ENCODE data around the gene TRIM32. TPM values are rescaled to one million over a fixed set of nuclear protein-coding genes. Genes with fewer than 3 reads are reported as not detected.

TRIM32 gene
- total and polyA plus RNA-seq, 2 of the 13 experiments (the other 11 are each of a cell fraction or from before 2014, with no cell fraction given): 6.5 to 7.7 TPM

GRCh38 chr9:116671605-116672004, 15.5 kb upstream of the TRIM32 start:
- ChIA-PET POLR2A (no interaction called here), CTCF (ENCODE audit: low intra/inter-chr PET ratio, low total read pairs) (no interaction called here)
- Histone ChIP-seq H2AFZ (ENCODE audit: low read length) (no peak overlapping the region), H3K36me3 (replicated peaks in 1 of 2; ENCODE audit: control insufficient read depth in 1 of 2, insufficient read depth in 2 of 2, low read length in 2 of 2) (peaks cover 0 to 2% of the 10 kb centered on the region in 2 experiments; a peak in 1 of 5 replicates), H3K27me3 (ENCODE audit: control insufficient read depth in 1 of 2, insufficient read depth in 2 of 2, low read length in 2 of 2) (no peaks in the 10 kb centered on the region), H4K20me1 (ENCODE audit: insufficient read depth, low read length) (no peaks in the 10 kb centered on the region), H3K9me3 (ENCODE audit: low read length) (peaks cover 24% of the 10 kb centered on the region), H3K4me2 (ENCODE audit: low read depth, low read length) (no peak overlapping the region), H3K79me2 (ENCODE audit: insufficient read depth, low read length) (no peaks in the 10 kb centered on the region), H3K9ac (ENCODE audit: insufficient read depth, low read depth, low read length) (no peak overlapping the region), H3K4me3 (replicated peaks in 1 of 3; ENCODE audit: insufficient read depth in 1 of 3, low read depth in 2 of 3, low read length in 3 of 3) (no peak overlapping the region), H3K27ac (ENCODE audit: extremely low read length, insufficient read depth, low read length) (no peak overlapping the region), H3K4me1 (ENCODE audit: insufficient read depth, low read length) (no peaks in the 10 kb centered on the region)
- no TSS peak for BruUV-seq (replicated peaks)
- DNase-seq (ENCODE audit: low spot score): no peak
- ATAC-seq: no peak
- 93% methylated on average over 2 of the region's 2 CpGs for WGBS (ENCODE audit: low lambda C conversion rate)
- TF ChIP-seq ZNF354B (CRISPR knock-in tag; IDR thresholded peaks at IDR 0.05) (no peak), PHF20 (CRISPR knock-in tag; IDR thresholded peaks at IDR 0.05) (no peak), BHLHE40 (IDR thresholded peaks at IDR 0.05; ENCODE audit: low read length) (no peak), IRF9 (CRISPR knock-in tag; IDR thresholded peaks at IDR 0.05; ENCODE audit: borderline replicate concordance) (no peak)
- in situ Hi-C loops (cut with HindIII; ENCODE audit: extremely low pct_ligation_motif_present, low pct_unique_long_range_greater_than_20kb) (no loop called here), intact Hi-C loops (cut with micrococcal nuclease; ENCODE audit: unreplicated experiment) (no loop called here)
- FAIRE-seq: no peak

- peaks cover 24% of the 10 kb centered on the region for H3K9me3 ChIP-seq (ENCODE audit: low read length)
- H3K79me2 ChIP-seq (ENCODE audit: insufficient read depth, low read length): no peaks in the 10 kb centered on the region
- no peak for DNase-seq (ENCODE audit: low spot score)
- H4K20me1 ChIP-seq (ENCODE audit: insufficient read depth, low read length): no peaks in the 10 kb centered on the region
- no peak overlapping the region for H3K27ac ChIP-seq (ENCODE audit: extremely low read length, insufficient read depth, low read length)
- no peaks in the 10 kb centered on the region for H3K27me3 ChIP-seq (ENCODE audit: control insufficient read depth in 1 of 2, insufficient read depth in 2 of 2, low read length in 2 of 2)
- H3K4me2 ChIP-seq (ENCODE audit: low read depth, low read length): no peak overlapping the region
- WGBS (ENCODE audit: low lambda C conversion rate): 0% methylated on average over 1 of the region's 1 CpG
- BruUV-seq (replicated peaks): no TSS peak
- no peak for FAIRE-seq
- H3K36me3 ChIP-seq (replicated peaks in 1 of 2; ENCODE audit: control insufficient read depth in 1 of 2, insufficient read depth in 2 of 2, low read length in 2 of 2): peaks cover 0 to 2% of the 10 kb centered on the region in 2 experiments; a peak in 1 of 5 replicates
- no peak overlapping the region for H3K4me3 ChIP-seq (replicated peaks in 1 of 3; ENCODE audit: insufficient read depth in 1 of 3, low read depth in 2 of 3, low read length in 3 of 3)
- ATAC-seq: no peak
- no peak overlapping the region for H3K9ac ChIP-seq (ENCODE audit: insufficient read depth, low read depth, low read length)
- H3K4me1 ChIP-seq (ENCODE audit: insufficient read depth, low read length): no peaks in the 10 kb centered on the region
- no peak overlapping the region for H2AFZ ChIP-seq (ENCODE audit: low read length)
- ChIA-PET CTCF (ENCODE audit: low intra/inter-chr PET ratio, low total read pairs) (no interaction called here), POLR2A (no interaction called here)
- intact Hi-C loops (cut with micrococcal nuclease; ENCODE audit: unreplicated experiment): no loop called here
- in situ Hi-C loops (cut with HindIII; ENCODE audit: extremely low pct_ligation_motif_present, low pct_unique_long_range_greater_than_20kb): no loop called here
- no peak for TF ChIP-seq NBN (conservative IDR thresholded peaks at IDR 0.05)
- TF ChIP-seq KDM1A (CRISPR knock-in tag; IDR thresholded peaks at IDR 0.05): no peak
- TF ChIP-seq ZNF280D (CRISPR knock-in tag; IDR thresholded peaks at IDR 0.05): no peak
- no peak for TF ChIP-seq IKZF5 (CRISPR knock-in tag; IDR thresholded peaks at IDR 0.05)
- no peak for TF ChIP-seq GATAD1 (CRISPR knock-in tag; IDR thresholded peaks at IDR 0.05)
- TF ChIP-seq GMEB1 (CRISPR knock-in tag; IDR thresholded peaks at IDR 0.05; ENCODE audit: borderline replicate concordance): no peak
- no peak for TF ChIP-seq MXD3 (CRISPR knock-in tag; IDR thresholded peaks at IDR 0.05)
These were observed 13.7 kb upstream of the TRIM32 start for GRCh38 chr9:116673375-116673774.
